ENCODE data around the gene ABI3BP.

- TF ChIP-seq CTCF (IDR thresholded peaks at IDR 0.05; ENCODE audit: low read depth, low read length) = no peak
- no peak for TF ChIP-seq POLR2A (IDR thresholded peaks at IDR 0.05; ENCODE audit: extremely low read depth, insufficient read length)
Measured at GRCh38 chr3:100759950-100760349, 233.3 kb downstream of the ABI3BP start.

Measured in NB4 (cell line).